Skeletal muscle cell (primary cell): Measurements from ENCODE around the gene MUCL1.
"Not testable (repeated sequence)": the region's sequence is repeated elsewhere in the genome, so short reads cannot be mapped to it uniquely, and the experiment has no call there.

Source experiments
- DNase-seq: peaks from one replicate; pipeline ENCODE4 v3.0.0-alpha.2; 2010; ENCODE audit warnings: low read depth
- H3K4me3 ChIP-seq: 2 replicates; pipeline ENCODE4 v1.5.1; 2011; ENCODE audit warnings: low read depth, mild to moderate bottlenecking, control low read depth, low read length, moderate library complexity

Gene MUCL1

DNA sequence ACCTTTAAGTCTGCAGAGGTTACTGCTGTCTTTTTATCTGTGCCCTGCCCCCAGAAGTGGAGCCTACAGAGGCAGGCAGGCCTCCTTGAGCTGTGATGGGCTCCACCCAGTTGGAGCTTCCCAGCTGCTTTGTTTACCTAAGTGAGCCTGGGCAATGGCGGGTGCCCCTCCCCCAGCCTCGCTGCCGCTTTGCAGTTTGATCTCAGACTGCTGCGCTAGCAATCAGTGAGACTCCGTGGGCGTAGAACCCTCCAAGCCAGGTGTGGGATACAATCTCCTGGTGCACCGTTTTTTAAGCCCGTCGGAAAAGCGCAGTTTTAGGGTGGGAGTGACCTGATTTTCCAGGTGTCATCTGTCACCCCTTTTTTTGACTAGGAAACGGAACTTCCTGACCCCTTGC is 34.1 kb downstream of the MUCL1 start:
- H3K4me3 ChIP-seq, DNase-seq: not testable (repeated sequence)

DNA sequence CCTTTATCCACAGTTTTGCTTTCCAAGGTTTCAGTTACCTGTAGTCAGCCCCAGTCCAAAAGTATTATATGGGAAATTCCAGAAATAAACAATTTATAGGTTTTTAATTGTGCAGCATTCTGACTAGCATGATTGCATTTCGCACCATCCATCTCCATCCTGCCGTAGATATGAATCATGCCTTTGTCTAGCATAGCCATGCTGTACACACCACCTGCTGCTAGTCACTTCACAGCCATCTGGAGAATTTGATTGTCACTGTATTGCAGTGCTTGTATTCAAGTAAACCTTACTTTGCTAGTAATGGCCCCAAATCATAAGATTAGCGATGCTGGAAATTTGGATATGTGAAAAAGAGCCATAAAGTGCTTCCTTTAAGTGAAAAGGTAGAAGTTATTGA is 36.0 kb downstream of the MUCL1 start:
- DNase-seq, result no peak

DNA sequence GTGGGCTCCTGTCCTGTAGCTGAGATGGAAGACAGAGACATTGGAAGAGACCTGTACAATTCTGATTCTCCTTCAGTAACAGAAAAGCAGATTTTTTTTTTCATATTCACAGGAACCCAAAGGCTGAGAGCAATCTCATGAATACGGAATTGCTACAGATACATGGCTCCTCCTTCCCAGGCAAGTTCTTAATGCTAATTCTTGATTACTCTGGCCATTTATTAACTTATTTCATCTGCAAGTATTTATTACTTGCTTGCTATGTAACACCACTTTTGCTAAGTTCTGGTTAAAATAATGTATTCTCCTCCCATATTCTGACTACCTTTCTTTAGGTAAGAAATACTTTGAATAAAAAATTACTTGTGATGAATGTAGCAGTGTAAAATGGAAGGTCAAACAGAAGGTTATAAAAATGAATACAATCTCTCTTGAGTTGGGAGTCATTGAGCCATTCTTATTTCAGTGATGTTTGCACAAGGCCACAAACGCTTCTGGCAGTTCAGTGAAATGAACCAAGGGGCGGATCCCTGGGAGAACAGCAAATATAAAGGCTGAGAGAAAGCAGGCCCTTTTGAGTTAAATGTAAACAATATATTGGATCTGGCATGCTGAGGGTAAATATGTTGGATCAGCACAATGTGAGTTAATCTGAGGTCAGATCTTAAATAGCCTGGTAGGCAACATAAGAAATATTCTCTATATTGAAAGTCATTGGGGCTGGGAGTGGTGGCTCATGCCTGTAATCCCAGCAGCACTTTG is 37.6 kb downstream of the MUCL1 start:
- H3K4me3 ChIP-seq, result no peak overlapping the region
- DNase-seq, result no peak

More for the DNA sequence above, 36.0 kb downstream of the MUCL1 start:
- H3K4me3 ChIP-seq, result no peak overlapping the region
